HG02938 (cell line): ENCODE results near the gene HELZ.
"Not testable (repeated sequence)": the region's sequence is repeated elsewhere in the genome, so short reads cannot be mapped to it uniquely, and the experiment has no call there.

ENCODE experiments used
- ATAC-seq: cut with Tn5 transposase; IDR thresholded peaks from one replicate; pipeline ENCODE4 v1.9.1; 2021; ENCODE audit warnings: mild to moderate bottlenecking, moderate library complexity; ENCODE audit not compliant: unreplicated experiment

HELZ gene

GRCh38 chr17:67271187-67271586 lies 26.2 kb upstream of the HELZ start:
- ATAC-seq, result not testable (repeated sequence)

GRCh38 chr17:67270416-67270815 lies 25.4 kb upstream of the HELZ start:
- ATAC-seq, result no peak

GRCh38 chr17:67266496-67266895 lies 21.5 kb upstream of the HELZ start:
- ATAC-seq, result no peak

- ATAC-seq, result no peak
These were observed 20.5 kb upstream of the HELZ start for GRCh38 chr17:67265436-67266019.

- ATAC-seq, result no peak
These were observed 17.6 kb upstream of the HELZ start for GRCh38 chr17:67262435-67263117.

- no peak for ATAC-seq
These were observed 15.4 kb upstream of the HELZ start for GRCh38 chr17:67260170-67260987.

- ATAC-seq, result no peak
These were observed 13.9 kb upstream of the HELZ start for GRCh38 chr17:67258821-67259468.

GRCh38 chr17:67256075-67256732 lies 11.2 kb upstream of the HELZ start:
- ATAC-seq, result no peak

GRCh38 chr17:67253384-67253783 lies 8.4 kb upstream of the HELZ start:
- ATAC-seq, result no peak

GRCh38 chr17:67251586-67251985 lies 6.6 kb upstream of the HELZ start:
- not testable (repeated sequence) for ATAC-seq

- no peak for ATAC-seq
These were observed 3.3 kb upstream of the HELZ start for GRCh38 chr17:67248291-67248690.

- no peak for ATAC-seq
These were observed 2.5 kb upstream of the HELZ start for GRCh38 chr17:67247416-67247900.

- ATAC-seq, result peak; percentile 33
These were observed 1.8 kb upstream of the HELZ start for GRCh38 chr17:67246653-67247415.

- peak; percentile 3 for ATAC-seq
These were observed 1.3 kb upstream of the HELZ start for GRCh38 chr17:67246403-67246652.

GRCh38 chr17:67245694-67246402 lies 852 bp upstream of the HELZ start:
- ATAC-seq, result no peak

GRCh38 chr17:67244431-67245072 lies 444 bp downstream of the HELZ start:
- ATAC-seq, result peak; percentile 34

- no peak for ATAC-seq
These were observed 1.7 kb downstream of the HELZ start for GRCh38 chr17:67243284-67243683.

GRCh38 chr17:67241719-67242341 lies 3.2 kb downstream of the HELZ start:
- ATAC-seq, result no peak

- ATAC-seq, result no peak
These were observed 5.4 kb downstream of the HELZ start for GRCh38 chr17:67239597-67239996.
